ENCODE measurements around the gene CRMP1.

The CRMP1 gene

DNA sequence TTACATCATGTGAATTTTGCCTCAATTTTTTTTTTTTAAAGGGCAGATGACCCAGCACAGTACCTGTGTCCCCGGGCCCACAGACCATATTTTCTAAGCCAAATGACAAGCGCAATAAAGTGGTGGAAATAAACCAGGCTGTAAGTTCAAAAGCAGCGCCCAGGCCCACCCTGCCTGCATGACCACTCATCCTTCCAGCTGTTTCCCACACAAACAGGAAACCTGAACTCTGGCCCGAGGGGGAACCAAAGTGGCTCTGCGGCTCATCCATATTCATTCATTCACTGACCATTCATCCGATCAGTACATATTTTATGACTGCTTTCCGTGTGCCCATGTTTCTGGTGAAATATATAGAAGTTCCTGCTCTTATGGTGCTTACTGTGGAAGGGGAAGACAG, 33.7 kb upstream of the CRMP1 start:
- DNase-seq (no peak), ATAC-seq (ENCODE audit: insufficient read depth, low read depth) (no peak)
- H3K4me1 ChIP-seq (ENCODE audit: insufficient read depth, low read length): no peaks in the 10 kb centered on the region
- no peaks in the 10 kb centered on the region for H3K9me3 ChIP-seq (ENCODE audit: insufficient read depth, low read length, severe bottlenecking)
- no peak overlapping the region for H3K9ac ChIP-seq (ENCODE audit: low read depth, low read length)
- no peaks in the 10 kb centered on the region for H3K27me3 ChIP-seq (ENCODE audit: insufficient read depth, low read length, poor library complexity)
- H3K4me2 ChIP-seq (ENCODE audit: insufficient read depth, low read length): no peak overlapping the region
- no peak overlapping the region for H3K4me3 ChIP-seq (ENCODE audit: low read depth in 1 of 2, low read length in 2 of 2)
- H3K79me2 ChIP-seq (ENCODE audit: insufficient read depth, low read length): no peaks in the 10 kb centered on the region
- TF ChIP-seq EZH2 (IDR thresholded peaks at IDR 0.05; ENCODE audit: borderline replicate concordance, low read depth, low read length, severe bottlenecking) (no peak), CTCF (IDR thresholded peaks at IDR 0.05; ENCODE audit: borderline replicate concordance, extremely low read depth, low read length, poor library complexity, severe bottlenecking) (no peak)
- H2AFZ ChIP-seq (ENCODE audit: low read depth, low read length): no peak overlapping the region
- no peaks in the 10 kb centered on the region for H3K36me3 ChIP-seq (ENCODE audit: insufficient read depth, low read length)
- no peaks in the 10 kb centered on the region for H4K20me1 ChIP-seq (ENCODE audit: insufficient read depth, low read length)
- no peak overlapping the region for H3K27ac ChIP-seq (ENCODE audit: low read length)

DNA sequence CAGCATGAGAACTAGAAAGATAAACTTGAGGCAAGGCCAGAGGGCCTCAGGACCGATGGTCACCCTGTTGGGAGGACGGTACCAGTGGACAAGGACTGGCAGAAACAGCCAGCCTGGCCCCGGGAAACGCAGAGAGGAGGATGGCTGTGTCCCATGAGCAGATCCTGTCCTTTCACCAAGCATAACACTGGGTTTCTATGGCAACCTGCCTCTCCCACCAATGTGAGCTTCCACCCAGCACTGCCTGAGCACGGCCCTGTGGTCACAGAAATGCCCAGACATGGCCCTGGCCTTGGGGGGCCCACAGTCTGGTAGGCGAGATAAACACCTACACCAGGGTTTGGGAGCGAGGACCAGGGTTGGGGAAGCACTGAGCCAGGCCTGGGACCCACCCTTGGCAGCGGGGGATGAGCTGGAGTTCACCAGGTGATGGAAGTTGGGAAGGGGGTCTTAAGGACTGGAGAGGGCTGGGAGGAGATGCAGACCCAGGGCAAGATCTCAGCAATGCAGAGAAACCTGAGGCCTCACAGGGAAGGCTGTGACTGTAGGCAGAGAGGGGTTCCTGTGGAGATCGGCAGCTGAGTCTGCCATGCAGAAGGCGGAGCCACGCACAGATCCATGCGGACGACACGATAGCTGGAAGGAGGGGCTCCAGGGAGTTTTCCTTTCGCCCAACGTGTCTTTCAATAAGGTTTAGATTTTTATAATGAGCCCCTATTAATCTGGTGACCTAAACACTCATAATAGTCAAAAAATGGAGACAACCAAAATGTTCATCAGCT, 32.7 kb upstream of the CRMP1 start:
- Histone ChIP-seq H3K79me2 (ENCODE audit: insufficient read depth, low read length) (no peaks in the 10 kb centered on the region), H3K27ac (ENCODE audit: low read length) (no peak overlapping the region), H4K20me1 (ENCODE audit: insufficient read depth, low read length) (no peaks in the 10 kb centered on the region), H3K36me3 (ENCODE audit: insufficient read depth, low read length) (no peaks in the 10 kb centered on the region), H3K9me3 (ENCODE audit: insufficient read depth, low read length, severe bottlenecking) (no peaks in the 10 kb centered on the region), H3K4me2 (ENCODE audit: insufficient read depth, low read length) (no peak overlapping the region), H2AFZ (ENCODE audit: low read depth, low read length) (no peak overlapping the region), H3K27me3 (ENCODE audit: insufficient read depth, low read length, poor library complexity) (no peaks in the 10 kb centered on the region), H3K4me1 (ENCODE audit: insufficient read depth, low read length) (no peaks in the 10 kb centered on the region), H3K4me3 (ENCODE audit: low read depth in 1 of 2, low read length in 2 of 2) (no peak overlapping the region), H3K9ac (ENCODE audit: low read depth, low read length) (no peak overlapping the region)
- ATAC-seq (ENCODE audit: insufficient read depth, low read depth) (no peak), DNase-seq (no peak)
- TF ChIP-seq CTCF (IDR thresholded peaks at IDR 0.05; ENCODE audit: borderline replicate concordance, extremely low read depth, low read length, poor library complexity, severe bottlenecking) (no peak), EZH2 (IDR thresholded peaks at IDR 0.05; ENCODE audit: borderline replicate concordance, low read depth, low read length, severe bottlenecking) (no peak)

- no peaks in the 10 kb centered on the region for H3K36me3 ChIP-seq (ENCODE audit: insufficient read depth, low read length)
- no peaks in the 10 kb centered on the region for H3K9me3 ChIP-seq (ENCODE audit: insufficient read depth, low read length, severe bottlenecking)
- no peak overlapping the region for H3K4me3 ChIP-seq (ENCODE audit: low read depth in 1 of 2, low read length in 2 of 2)
- no peak overlapping the region for H3K9ac ChIP-seq (ENCODE audit: low read depth, low read length)
- H3K27me3 ChIP-seq (ENCODE audit: insufficient read depth, low read length, poor library complexity): no peaks in the 10 kb centered on the region
- no peak overlapping the region for H2AFZ ChIP-seq (ENCODE audit: low read depth, low read length)
- H3K79me2 ChIP-seq (ENCODE audit: insufficient read depth, low read length): no peaks in the 10 kb centered on the region
- H4K20me1 ChIP-seq (ENCODE audit: insufficient read depth, low read length): no peaks in the 10 kb centered on the region
- DNase-seq (no peak), ATAC-seq (ENCODE audit: insufficient read depth, low read depth) (no peak)
- no peaks in the 10 kb centered on the region for H3K4me1 ChIP-seq (ENCODE audit: insufficient read depth, low read length)
- TF ChIP-seq EZH2 (IDR thresholded peaks at IDR 0.05; ENCODE audit: borderline replicate concordance, low read depth, low read length, severe bottlenecking) (no peak), CTCF (IDR thresholded peaks at IDR 0.05; ENCODE audit: borderline replicate concordance, extremely low read depth, low read length, poor library complexity, severe bottlenecking) (no peak)
- H3K27ac ChIP-seq (ENCODE audit: low read length): no peak overlapping the region
- no peak overlapping the region for H3K4me2 ChIP-seq (ENCODE audit: insufficient read depth, low read length)
Observed at GRCh38 chr4:5924461-5925125, 31.7 kb upstream of the CRMP1 start.
